Activated T-helper 17 cell treated with anti-CD3 and anti-CD28 coated beads, Interleukin-2, amount 50 U/mL, for 72 hours (primary cell): ENCODE results near the gene PLCB3. TPM values are rescaled to one million over a fixed set of nuclear protein-coding genes. Genes with fewer than 3 reads are reported as not detected.

Experiments
- ATAC-seq: fragments of 150-1000 bp; cut with Tn5 transposase; replicated peaks from 2 replicates; pipeline ENCODE4 v1.10.0; 2021; ENCODE audit warnings: mild to moderate bottlenecking, moderate library complexity
- H3K27ac Mint-ChIP-seq: one replicate; pipeline ENCODE4 v1.8.0; 2022; ENCODE audit warnings: mixed read lengths
- H3K27me3 Mint-ChIP-seq: one replicate; pipeline ENCODE4 v1.8.0; 2022; ENCODE audit warnings: mixed read lengths
- H3K36me3 Mint-ChIP-seq: one replicate; pipeline ENCODE4 v1.8.0; 2022; ENCODE audit warnings: low read depth, mild to moderate bottlenecking, mixed read lengths
- H3K4me1 Mint-ChIP-seq: one replicate; pipeline ENCODE4 v1.8.0; 2022; ENCODE audit warnings: mixed read lengths
- H3K4me3 Mint-ChIP-seq: one replicate; pipeline ENCODE4 v1.8.0; 2022; ENCODE audit warnings: mild to moderate bottlenecking, mixed read lengths
- H3K9me3 Mint-ChIP-seq: one replicate; pipeline ENCODE4 v1.8.0; 2022; ENCODE audit warnings: mixed read lengths
- total RNA-seq, 2 donors: library from RNA; stranded (reverse); gene quantifications; one replicate each; pipeline ENCODE4 v1.2.3, GENCODE V29; 2022

Gene PLCB3
- total RNA-seq, 2 donors from 2014 or later: 13.1 to 22.8 TPM

DNA sequence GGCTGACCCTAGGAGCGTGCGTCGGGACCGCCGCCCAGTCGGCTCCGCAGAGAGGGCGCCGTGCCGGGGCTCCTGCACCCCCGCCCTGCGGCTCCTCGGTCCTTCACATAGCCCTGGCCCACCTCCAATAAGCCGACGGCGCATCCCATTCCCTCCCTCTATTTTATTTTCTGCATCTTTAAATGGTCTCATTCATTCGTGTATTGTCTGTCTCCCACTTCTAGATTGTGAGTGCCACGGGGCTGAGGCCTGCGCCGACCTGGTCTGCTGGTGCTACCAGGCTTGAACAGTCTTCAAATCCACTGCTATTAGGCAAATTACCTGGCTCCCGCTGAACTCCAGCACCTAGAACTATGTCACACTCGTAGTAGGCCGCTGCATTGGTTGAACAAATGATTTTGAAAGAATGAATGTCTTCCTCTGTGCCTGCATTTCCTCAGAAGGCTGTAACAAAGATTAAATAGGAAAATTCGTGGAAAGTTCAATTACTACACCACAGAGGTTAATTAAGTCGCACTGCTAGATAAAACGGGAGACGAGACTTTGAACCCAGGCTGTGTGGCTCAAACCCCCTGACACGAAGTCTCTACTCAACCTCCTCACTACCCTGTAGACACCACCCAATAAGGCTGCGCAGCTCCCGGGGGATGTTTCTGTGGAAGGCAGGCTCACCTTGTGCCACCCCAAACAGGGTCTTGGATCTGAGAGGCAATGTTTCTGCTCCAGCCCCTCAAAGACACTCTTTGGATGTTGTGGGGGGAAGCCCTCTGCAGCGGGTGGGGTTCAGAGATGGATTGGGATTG, 3.4 kb upstream of the PLCB3 start:
- Mint-ChIP-seq H3K9me3 (no peaks in the 10 kb centered on the region), H3K36me3 (peaks cover 37% of the 10 kb centered on the region), H3K4me3 (peak overlapping the region; percentile 95), H3K27ac (peak overlapping the region; percentile 47), H3K4me1 (peaks cover 4% of the 10 kb centered on the region), H3K27me3 (no peaks in the 10 kb centered on the region)
- ATAC-seq: no peak

DNA sequence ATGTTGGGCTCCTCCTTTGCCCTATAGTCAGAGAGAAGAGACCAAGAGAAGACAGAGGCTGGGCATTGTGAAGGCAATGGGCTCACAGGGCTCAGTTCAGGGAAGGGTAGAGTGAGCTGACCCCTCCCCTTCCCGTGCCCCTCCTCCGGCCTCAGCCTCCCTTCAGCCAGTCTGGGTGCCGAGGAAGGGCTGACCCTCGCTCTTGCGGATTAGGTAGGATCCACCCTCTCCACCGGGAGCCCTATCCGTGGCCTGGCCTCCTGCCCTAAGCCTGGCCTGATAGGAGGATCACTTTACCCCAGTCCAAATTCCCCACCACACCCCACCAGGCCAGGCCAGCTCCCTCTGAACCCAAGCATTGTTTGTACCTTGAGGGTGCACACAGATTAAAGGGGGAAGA, 2.8 kb upstream of the PLCB3 start:
- Mint-ChIP-seq H3K27me3 (no peaks in the 10 kb centered on the region), H3K4me3 (peak overlapping the region; percentile 95), H3K27ac (no peak overlapping the region), H3K36me3 (peaks cover 31% of the 10 kb centered on the region), H3K9me3 (no peaks in the 10 kb centered on the region), H3K4me1 (peaks cover 4% of the 10 kb centered on the region)
- no peak for ATAC-seq

DNA sequence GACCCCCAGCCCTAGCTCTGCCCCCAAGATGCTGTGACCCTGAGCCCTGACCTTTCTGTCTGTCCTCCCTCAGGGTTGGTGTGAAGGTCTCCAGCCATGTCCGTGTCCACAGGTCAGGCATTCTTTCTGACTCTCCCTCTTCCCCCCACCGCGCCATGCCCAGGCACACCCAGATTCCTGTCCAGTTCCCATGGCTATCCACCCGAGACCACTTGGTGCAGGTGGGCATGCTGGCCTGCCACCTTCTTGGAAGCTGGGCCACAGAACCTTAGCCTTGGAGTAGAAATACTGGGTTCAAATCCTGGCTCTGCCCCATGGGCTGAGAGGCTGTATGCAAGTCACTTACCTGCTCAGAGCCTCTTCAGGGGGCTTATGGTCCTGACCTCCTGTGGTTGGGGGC, 2.3 kb upstream of the PLCB3 start:
- H3K9me3 Mint-ChIP-seq: no peaks in the 10 kb centered on the region
- H3K4me1 Mint-ChIP-seq: peaks cover 9% of the 10 kb centered on the region
- H3K27ac Mint-ChIP-seq: no peak overlapping the region
- H3K4me3 Mint-ChIP-seq: peak overlapping the region; percentile 11
- no peaks in the 10 kb centered on the region for H3K27me3 Mint-ChIP-seq
- no peak for ATAC-seq
- H3K36me3 Mint-ChIP-seq: peaks cover 31% of the 10 kb centered on the region

DNA sequence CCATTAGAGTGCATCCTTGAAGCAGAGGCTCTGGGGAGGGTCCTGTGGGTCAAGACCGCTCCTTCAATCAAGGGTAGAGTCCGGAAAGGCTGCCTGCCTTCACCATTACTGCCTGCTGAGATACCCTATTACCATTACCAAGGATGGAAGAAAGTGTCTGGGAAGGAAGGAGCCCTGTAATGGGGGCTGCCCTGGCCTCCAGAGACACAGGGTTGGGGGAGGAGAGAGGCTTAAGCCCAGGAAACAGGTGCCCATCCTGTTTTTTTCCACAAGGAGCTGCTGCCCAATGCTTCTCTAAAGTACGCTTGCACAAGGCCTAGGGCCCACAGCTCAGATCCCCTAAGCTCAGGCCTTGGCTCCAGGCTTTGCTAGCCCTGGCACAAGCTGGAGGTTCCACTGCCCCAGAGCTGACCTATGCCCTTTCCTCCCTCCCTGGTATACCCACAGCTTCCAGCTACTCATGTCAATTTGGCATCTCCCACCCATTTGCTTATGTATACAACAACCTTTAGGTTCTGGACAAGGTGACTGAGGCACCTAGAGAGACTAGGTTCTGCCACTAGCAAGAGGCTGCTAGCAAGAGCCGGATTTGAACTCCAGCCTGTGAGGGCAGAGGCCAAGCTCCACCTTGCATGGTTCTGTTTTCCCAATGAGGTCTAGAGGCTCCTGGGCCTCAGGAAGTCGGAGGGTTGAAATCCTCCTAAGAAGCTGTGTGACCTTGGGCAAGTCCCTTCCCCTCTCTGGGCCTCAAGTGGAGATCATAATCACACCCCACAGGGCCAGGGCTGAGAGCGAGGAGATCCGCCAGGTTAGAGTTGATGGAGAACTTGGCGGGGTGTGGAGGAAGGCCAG, 1.5 kb upstream of the PLCB3 start:
- no peak for ATAC-seq
- no peak overlapping the region for H3K27ac Mint-ChIP-seq

DNA sequence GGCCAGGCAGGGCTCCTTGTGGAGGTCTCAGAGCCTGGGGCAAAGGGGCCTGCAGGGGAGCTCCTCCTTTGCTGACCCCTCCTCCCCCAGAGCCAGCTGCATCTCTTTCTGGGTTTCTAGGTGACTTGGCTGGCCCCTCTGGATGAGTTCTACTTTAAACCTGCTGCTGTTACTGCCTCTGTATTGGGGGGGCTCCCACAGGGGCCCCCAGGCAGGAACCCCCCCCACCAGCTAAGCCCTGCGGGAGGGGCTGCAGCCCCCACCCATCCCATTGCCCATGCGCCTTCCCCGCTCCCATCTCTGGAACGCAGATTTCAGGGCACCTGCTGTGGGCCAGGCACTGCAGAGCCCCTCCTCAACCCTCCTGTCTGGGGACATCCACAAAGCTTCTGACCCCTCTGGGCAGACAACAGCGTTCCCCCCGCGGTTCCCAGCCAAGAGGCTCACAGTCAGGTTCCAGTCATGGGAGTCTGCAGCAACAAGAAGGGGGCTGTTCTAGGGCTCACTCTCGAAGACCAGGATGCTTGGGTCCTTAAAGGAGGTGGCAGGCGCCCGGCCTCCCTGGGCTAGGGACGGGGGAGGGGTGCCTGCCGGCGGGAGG, 815 bp upstream of the PLCB3 start:
- Mint-ChIP-seq H3K36me3 (peaks cover 17% of the 10 kb centered on the region), H3K27ac (no peak overlapping the region), H3K4me3 (peak overlapping the region; percentile 92), H3K4me1 (peaks cover 9% of the 10 kb centered on the region), H3K27me3 (no peaks in the 10 kb centered on the region), H3K9me3 (no peaks in the 10 kb centered on the region)
- ATAC-seq: no peak

More for the DNA sequence above, 1.5 kb upstream of the PLCB3 start:
- Mint-ChIP-seq H3K27me3 (no peaks in the 10 kb centered on the region), H3K4me1 (peaks cover 9% of the 10 kb centered on the region), H3K9me3 (no peaks in the 10 kb centered on the region), H3K36me3 (peaks cover 24% of the 10 kb centered on the region), H3K4me3 (peak overlapping the region; percentile 92)

DNA sequence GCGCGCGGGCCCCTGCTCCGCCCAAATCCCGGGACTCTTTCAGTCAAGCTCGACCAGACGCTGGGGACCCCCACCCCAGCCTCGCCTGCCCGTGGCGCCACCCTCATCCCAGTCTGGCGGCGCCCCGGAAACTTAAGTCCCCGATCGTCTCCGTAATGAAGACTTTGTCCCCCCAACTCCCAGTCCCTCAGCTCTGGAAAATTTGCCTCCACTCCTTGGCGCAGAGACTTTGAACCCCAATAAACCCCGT, 348 bp downstream of the PLCB3 start:
- peak overlapping the region; percentile 92 for H3K4me3 Mint-ChIP-seq

DNA sequence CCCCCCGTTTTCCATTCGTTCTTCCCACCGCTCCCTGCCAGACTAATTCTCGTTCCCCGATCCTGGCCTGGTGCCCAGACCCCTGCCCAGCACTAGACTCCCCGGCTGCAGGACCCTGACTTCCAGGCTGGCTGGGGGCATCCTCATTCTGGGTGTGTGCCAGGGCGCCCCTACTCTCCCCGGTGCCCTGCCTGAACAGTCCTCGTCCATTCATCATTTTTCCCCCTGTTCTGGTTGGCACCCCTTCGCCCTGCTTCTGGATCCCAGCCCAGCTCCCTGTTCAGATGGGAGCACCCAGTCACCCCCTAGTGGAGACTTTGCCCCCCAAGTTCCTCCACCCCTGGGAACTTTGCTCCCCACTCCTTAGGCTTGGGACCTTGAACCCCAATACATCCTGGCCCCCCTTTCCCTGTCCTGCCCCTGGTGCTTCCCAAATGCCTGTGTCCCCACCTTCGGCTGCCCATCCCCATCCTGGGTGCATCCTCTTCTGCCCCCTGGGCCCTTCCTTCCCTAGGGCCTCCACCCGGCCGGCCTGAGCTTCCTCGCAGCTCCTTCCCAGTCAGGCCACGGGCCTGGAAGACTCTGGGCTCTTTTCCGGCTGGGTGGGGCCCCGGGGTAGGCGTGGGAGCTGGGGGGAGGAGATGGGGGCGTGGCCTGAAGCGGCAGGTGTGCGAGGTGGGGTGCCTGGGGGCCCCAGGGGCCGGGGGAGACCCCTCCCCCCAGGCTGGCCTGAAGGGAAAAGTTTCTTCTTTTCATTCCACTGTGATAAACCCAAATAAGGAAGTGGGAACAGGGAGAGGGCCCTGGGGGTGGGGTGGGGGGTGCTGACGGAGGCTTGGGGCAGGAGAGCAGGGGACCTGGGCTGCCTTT, 908 bp downstream of the PLCB3 start:
- Mint-ChIP-seq H3K27me3 (no peaks in the 10 kb centered on the region), H3K36me3 (peaks cover 6% of the 10 kb centered on the region), H3K4me1 (peaks cover 9% of the 10 kb centered on the region), H3K4me3 (peak overlapping the region; percentile 92), H3K9me3 (no peaks in the 10 kb centered on the region), H3K27ac (peak overlapping the region; percentile 85)
- ATAC-seq: no peak

More for the DNA sequence above, 348 bp downstream of the PLCB3 start:
- no peaks in the 10 kb centered on the region for H3K27me3 Mint-ChIP-seq
- H3K36me3 Mint-ChIP-seq: peaks cover 10% of the 10 kb centered on the region
- no peak for ATAC-seq
- peak overlapping the region; percentile 85 for H3K27ac Mint-ChIP-seq
- peaks cover 9% of the 10 kb centered on the region for H3K4me1 Mint-ChIP-seq
- no peaks in the 10 kb centered on the region for H3K9me3 Mint-ChIP-seq

DNA sequence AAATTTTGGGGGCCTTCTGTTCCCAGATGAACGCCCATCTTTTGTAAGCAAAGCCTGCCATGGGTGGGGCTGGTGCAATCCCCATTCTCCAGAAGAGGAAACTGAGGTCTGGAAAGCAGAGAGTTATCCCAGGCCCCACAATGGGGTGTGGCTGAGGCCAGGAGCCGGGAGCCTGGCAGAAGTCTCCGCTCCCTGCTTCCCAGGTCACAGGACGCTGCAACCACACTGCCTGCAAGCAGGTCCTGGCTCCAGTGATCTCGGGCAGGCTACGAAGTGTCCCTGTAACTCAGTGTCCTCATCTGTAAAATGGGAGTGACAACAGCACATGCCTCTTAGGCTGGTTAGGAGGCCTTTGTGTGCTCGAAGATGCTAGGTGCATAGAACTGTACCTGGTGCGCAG, 1.7 kb downstream of the PLCB3 start:
- H3K9me3 Mint-ChIP-seq: no peaks in the 10 kb centered on the region
- peaks cover 6% of the 10 kb centered on the region for H3K4me1 Mint-ChIP-seq
- peaks cover 12% of the 10 kb centered on the region for H3K36me3 Mint-ChIP-seq
- peak overlapping the region; percentile 92 for H3K4me3 Mint-ChIP-seq
- no peaks in the 10 kb centered on the region for H3K27me3 Mint-ChIP-seq
- no peak for ATAC-seq
- H3K27ac Mint-ChIP-seq: no peak overlapping the region

DNA sequence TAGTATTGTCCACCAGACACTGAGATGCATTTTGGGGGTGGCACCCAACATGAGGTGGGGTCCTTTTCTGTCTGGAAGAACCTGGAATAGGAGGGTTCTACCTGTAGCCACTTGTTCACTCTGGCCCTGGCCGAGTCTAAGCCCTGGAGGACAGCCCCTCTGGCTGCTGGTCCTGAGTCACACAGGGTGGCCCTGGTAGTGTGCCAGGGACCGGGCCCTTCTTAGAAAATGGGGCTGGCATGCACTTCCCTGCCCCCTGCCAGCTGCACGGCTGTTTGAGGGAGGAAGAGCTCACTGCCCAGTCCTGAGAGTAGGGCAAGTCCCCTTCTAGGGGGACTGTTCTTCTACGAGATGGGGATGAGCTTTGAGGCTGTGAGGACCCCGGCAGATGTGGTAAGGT, 2.2 kb downstream of the PLCB3 start:
- H3K27ac Mint-ChIP-seq: no peak overlapping the region
- H3K4me3 Mint-ChIP-seq: peak overlapping the region; percentile 92
- ATAC-seq: no peak

DNA sequence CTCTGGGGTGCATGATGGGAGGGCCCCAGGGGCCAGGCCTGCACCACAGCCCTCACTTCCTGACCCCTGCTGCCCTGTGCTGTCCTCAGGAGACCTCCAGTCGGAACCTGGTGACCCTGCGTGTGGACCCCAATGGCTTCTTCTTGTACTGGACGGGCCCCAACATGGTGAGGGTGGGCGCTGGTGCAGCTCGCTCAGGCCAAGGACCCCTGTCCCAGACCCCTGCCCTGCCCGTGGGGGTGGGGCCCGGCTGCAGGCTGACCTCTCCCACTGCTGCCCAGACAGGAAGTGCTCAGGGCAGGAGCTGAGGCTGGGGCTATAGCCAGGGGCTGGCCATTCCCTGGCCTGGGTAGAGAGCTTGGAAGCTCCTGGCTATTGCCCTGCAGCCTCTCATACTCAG, 3.0 kb downstream of the PLCB3 start:
- peaks cover 18% of the 10 kb centered on the region for H3K36me3 Mint-ChIP-seq
- H3K9me3 Mint-ChIP-seq: no peaks in the 10 kb centered on the region
- H3K4me1 Mint-ChIP-seq: peaks cover 7% of the 10 kb centered on the region
- no peak for ATAC-seq
- no peaks in the 10 kb centered on the region for H3K27me3 Mint-ChIP-seq
- H3K4me3 Mint-ChIP-seq: no peak overlapping the region
- no peak overlapping the region for H3K27ac Mint-ChIP-seq

More for the DNA sequence above, 2.2 kb downstream of the PLCB3 start:
- Mint-ChIP-seq H3K4me1 (peaks cover 6% of the 10 kb centered on the region), H3K27me3 (no peaks in the 10 kb centered on the region), H3K36me3 (peaks cover 15% of the 10 kb centered on the region), H3K9me3 (no peaks in the 10 kb centered on the region)

DNA sequence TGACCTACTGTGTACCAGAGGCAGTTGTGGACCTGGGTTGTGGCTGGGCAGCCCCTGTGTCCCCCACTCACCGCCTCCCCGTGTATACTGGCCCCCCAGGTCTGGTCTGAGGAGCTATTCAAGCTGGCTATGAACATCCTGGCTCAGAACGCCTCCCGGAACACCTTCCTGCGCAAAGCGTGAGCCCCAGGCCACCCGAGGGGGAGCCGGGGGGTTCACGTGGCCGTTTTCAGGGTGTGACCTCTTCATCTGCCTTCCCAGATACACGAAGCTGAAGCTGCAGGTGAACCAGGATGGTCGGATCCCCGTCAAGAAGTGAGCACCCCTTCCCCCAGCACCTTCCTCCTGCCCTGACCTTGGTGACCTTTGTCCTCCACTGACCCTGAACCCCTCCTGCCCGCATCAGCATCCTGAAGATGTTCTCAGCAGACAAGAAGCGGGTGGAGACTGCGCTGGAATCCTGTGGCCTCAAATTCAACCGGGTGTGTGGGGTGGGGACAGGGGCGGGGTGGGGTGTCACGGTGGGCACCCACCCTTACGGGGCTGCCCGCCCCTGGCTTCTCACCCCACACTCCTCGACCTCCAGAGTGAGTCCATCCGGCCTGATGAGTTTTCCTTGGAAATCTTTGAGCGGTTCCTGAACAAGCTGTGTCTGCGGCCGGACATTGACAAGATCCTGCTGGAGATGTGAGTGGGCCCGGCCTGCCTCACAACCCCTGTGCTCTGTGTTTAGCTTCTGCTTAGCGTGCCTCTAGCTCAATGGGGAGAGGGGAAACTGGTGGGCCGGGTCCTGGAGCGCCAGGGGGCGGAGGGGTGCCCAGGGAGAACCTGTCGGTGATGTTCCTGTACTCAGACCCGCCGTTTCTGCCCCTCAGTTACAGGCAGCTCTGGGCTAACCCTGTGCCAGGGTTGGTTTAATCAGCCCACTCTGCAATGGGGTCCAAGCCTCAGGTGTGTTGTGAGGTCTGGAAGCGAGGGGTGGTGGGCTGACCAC, 4.1 kb downstream of the PLCB3 start:
- H3K27ac Mint-ChIP-seq: no peak overlapping the region
- peaks cover 26% of the 10 kb centered on the region for H3K36me3 Mint-ChIP-seq
- no peaks in the 10 kb centered on the region for H3K27me3 Mint-ChIP-seq
- no peaks in the 10 kb centered on the region for H3K9me3 Mint-ChIP-seq
- H3K4me3 Mint-ChIP-seq: no peak overlapping the region
- ATAC-seq: no peak
- peaks cover 16% of the 10 kb centered on the region for H3K4me1 Mint-ChIP-seq

DNA sequence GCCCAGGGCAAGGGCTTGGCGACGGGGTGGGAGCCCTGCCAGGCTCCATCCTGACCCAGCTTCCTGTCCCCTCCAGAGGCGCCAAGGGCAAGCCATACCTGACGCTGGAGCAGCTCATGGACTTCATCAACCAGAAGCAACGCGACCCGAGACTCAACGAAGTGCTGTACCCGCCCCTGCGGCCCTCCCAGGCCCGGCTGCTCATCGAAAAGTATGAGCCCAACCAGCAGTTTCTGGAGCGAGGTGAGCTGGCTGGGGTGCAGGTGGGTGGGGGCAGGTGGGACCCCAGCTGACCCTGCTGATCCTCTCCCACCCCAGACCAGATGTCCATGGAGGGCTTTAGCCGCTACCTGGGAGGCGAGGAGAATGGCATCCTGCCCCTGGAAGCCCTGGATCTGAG, 5.0 kb downstream of the PLCB3 start:
- Mint-ChIP-seq H3K4me1 (peaks cover 16% of the 10 kb centered on the region), H3K27me3 (no peaks in the 10 kb centered on the region), H3K4me3 (no peak overlapping the region), H3K9me3 (no peaks in the 10 kb centered on the region), H3K27ac (no peak overlapping the region), H3K36me3 (peaks cover 26% of the 10 kb centered on the region)
- ATAC-seq: no peak

DNA sequence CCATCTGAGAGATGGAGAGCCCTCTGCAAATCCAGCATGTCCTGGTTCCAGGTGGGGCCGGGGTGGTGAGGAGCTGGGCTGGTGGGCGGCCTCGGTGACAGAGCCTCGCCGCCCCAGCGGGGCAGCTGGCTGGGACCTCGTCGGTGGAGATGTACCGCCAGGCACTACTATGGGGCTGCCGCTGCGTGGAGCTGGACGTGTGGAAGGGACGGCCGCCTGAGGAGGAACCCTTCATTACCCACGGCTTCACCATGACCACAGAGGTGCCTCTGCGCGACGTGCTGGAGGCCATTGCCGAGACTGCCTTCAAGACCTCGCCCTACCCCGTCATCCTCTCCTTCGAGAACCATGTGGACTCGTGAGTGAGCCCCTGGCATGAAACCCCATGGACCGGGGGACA, 7.0 kb downstream of the PLCB3 start:
- H3K4me1 Mint-ChIP-seq: peaks cover 16% of the 10 kb centered on the region
- no peaks in the 10 kb centered on the region for H3K9me3 Mint-ChIP-seq
- ATAC-seq: no peak
- H3K27me3 Mint-ChIP-seq: no peaks in the 10 kb centered on the region
- peaks cover 41% of the 10 kb centered on the region for H3K36me3 Mint-ChIP-seq
- no peak overlapping the region for H3K27ac Mint-ChIP-seq
- H3K4me3 Mint-ChIP-seq: no peak overlapping the region
